ENCODE results near the gene ZNF236. TPM values are rescaled to one million over a fixed set of nuclear protein-coding genes. Genes with fewer than 3 reads are reported as not detected.

Gene ZNF236
- polyA plus RNA-seq, 3 donors, result 1.7 to 6.5 (median 2.4) TPM

DNA sequence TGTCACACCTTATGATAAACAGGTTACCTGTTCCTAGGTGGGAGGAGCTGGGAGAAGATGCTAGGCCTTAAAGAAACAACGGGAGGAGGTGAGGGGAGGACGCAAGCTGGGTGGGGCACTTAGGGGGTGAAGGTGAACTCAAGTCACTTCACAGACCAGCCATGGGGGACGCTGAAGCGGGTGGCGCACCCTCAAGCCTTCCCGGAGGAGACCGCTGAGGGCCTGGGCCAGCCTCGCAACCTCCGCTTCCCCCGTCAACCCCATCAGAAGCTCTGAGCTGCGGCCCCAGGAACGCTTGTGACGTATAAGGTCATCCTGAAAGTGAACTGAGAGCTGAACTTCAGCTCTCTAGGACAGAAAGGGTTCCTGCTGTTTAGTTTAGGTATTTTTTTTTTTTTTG is 176.7 kb downstream of the ZNF236 start:
- peaks cover 11 to 17% of the 10 kb centered on the region in 2 donors for H3K4me1 ChIP-seq (ENCODE audit: control insufficient read depth in 1 of 2, insufficient read depth in 2 of 2, low read length in 2 of 2)
- H3K27me3 ChIP-seq (ENCODE audit: control insufficient read depth in 2 of 2, insufficient read depth in 2 of 2, low read length in 2 of 2), result no peaks in the 10 kb centered on the region
- no peaks in the 10 kb centered on the region for H3K9me3 ChIP-seq (replicated peaks in 1 of 2; ENCODE audit: control insufficient read depth in 1 of 2, insufficient read depth in 1 of 2, low read length in 2 of 2)
- H3K36me3 ChIP-seq (replicated peaks in 1 of 2; ENCODE audit: control insufficient read depth in 1 of 2, insufficient read depth in 2 of 2, low read length in 2 of 2), result no peaks in the 10 kb centered on the region
- Mint-ChIP-seq H3K4me1 (peaks cover 13% of the 10 kb centered on the region), H3K36me3 (peaks cover 0 to 3% of the 10 kb centered on the region in 2 donors), H3K9me3 (no peaks in the 10 kb centered on the region), H3K4me3 (no peak overlapping the region), H3K27ac (peak overlapping the region in 1 of 7 donors; percentile 41), H3K27me3 (ENCODE audit: low read depth in 3 of 3) (no peaks in the 10 kb centered on the region)
- no peaks in the 10 kb centered on the region for H4K20me1 ChIP-seq (ENCODE audit: insufficient read depth, low read length)
- H3K9ac ChIP-seq (ENCODE audit: insufficient read depth, low read length, poor library complexity, severe bottlenecking), result no peak overlapping the region
- no peak for DNase-seq
- 99% methylated on average over 10 of the region's 13 CpGs for WGBS (ENCODE audit: insufficient coverage)
- TF ChIP-seq, protein P1, sequence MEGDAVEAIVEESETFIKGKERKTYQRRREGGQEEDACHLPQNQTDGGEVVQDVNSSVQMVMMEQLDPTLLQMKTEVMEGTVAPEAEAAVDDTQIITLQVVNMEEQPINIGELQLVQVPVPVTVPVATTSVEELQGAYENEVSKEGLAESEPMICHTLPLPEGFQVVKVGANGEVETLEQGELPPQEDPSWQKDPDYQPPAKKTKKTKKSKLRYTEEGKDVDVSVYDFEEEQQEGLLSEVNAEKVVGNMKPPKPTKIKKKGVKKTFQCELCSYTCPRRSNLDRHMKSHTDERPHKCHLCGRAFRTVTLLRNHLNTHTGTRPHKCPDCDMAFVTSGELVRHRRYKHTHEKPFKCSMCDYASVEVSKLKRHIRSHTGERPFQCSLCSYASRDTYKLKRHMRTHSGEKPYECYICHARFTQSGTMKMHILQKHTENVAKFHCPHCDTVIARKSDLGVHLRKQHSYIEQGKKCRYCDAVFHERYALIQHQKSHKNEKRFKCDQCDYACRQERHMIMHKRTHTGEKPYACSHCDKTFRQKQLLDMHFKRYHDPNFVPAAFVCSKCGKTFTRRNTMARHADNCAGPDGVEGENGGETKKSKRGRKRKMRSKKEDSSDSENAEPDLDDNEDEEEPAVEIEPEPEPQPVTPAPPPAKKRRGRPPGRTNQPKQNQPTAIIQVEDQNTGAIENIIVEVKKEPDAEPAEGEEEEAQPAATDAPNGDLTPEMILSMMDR (IDR thresholded peaks at IDR 0.05), result no peak
- intact Hi-C loops (cut with micrococcal nuclease), result no loop called here
- H3K4me2 ChIP-seq (replicated peaks; ENCODE audit: extremely low read depth, low read length, poor library complexity, severe bottlenecking), result no peak overlapping the region
- H3K4me3 ChIP-seq (replicated peaks in 1 of 3; ENCODE audit: low read depth in 2 of 3, low read length in 3 of 3), result no peak overlapping the region
- H3K27ac ChIP-seq (ENCODE audit: low read depth in 1 of 2, low read length in 2 of 2), result no peak overlapping the region
- H3K79me2 ChIP-seq (ENCODE audit: insufficient read depth, low read length), result no peaks in the 10 kb centered on the region
- no peak overlapping the region for H2AFZ ChIP-seq (ENCODE audit: insufficient read depth, low read depth, low read length, poor library complexity, severe bottlenecking)

DNA sequence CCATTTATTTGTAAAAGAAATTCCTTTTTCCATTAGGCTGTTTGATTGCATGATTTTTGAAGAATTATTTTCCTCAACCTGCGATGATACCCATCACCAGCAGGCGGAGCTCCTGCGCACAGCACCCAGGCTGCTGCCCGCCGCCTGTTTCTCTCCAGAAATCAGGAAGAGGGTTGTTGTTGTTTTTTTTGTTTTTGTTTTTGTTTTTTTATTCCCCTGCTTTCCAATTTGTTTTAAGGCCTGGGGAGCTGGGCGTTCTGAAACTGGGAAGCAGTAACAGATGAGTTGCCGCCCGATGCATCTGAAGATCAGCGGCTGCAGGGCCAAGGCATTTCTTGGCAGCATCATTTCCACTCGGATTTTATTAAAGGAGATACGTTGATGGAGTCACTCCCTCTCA is 178.2 kb downstream of the ZNF236 start:
- no CpG with 5 or more reads among the region's 11 CpGs for WGBS (ENCODE audit: insufficient coverage)
- H3K27ac Mint-ChIP-seq, result peak overlapping the region in 4 of 7 donors; percentile 24 to 68 (median 44)
- H3K4me3 Mint-ChIP-seq, result peak overlapping the region in 1 of 2 donors; percentile 35
- Histone ChIP-seq H2AFZ (ENCODE audit: insufficient read depth, low read depth, low read length, poor library complexity, severe bottlenecking) (no peak overlapping the region), H3K36me3 (replicated peaks in 1 of 2; ENCODE audit: control insufficient read depth in 1 of 2, insufficient read depth in 2 of 2, low read length in 2 of 2) (no peaks in the 10 kb centered on the region), H3K4me3 (replicated peaks in 1 of 3; ENCODE audit: low read depth in 2 of 3, low read length in 3 of 3) (no peak overlapping the region), H3K27me3 (ENCODE audit: control insufficient read depth in 2 of 2, insufficient read depth in 2 of 2, low read length in 2 of 2) (no peaks in the 10 kb centered on the region), H3K9ac (ENCODE audit: insufficient read depth, low read length, poor library complexity, severe bottlenecking) (no peak overlapping the region), H3K27ac (ENCODE audit: low read depth in 1 of 2, low read length in 2 of 2) (no peak overlapping the region), H3K4me1 (ENCODE audit: control insufficient read depth in 1 of 2, insufficient read depth in 2 of 2, low read length in 2 of 2) (peaks cover 26 to 31% of the 10 kb centered on the region in 2 donors), H3K79me2 (ENCODE audit: insufficient read depth, low read length) (peaks cover 4% of the 10 kb centered on the region), H3K9me3 (replicated peaks in 1 of 2; ENCODE audit: control insufficient read depth in 1 of 2, insufficient read depth in 1 of 2, low read length in 2 of 2) (no peaks in the 10 kb centered on the region), H3K4me2 (replicated peaks; ENCODE audit: extremely low read depth, low read length, poor library complexity, severe bottlenecking) (peak overlapping the region; percentile 17), H4K20me1 (ENCODE audit: insufficient read depth, low read length) (no peaks in the 10 kb centered on the region)
- DNase-seq, result peak; percentile 54 to 73 (median 67)
- intact Hi-C loops (cut with micrococcal nuclease), result loop anchor here (5.0 to 10.0 kb wide), 3 partner anchors 104 to 212 kb away; no protein-coding TSS in a partner anchor
- TF ChIP-seq, protein P1 (IDR thresholded peaks at IDR 0.05), result peak; percentile 97
- H3K9me3 Mint-ChIP-seq, result no peaks in the 10 kb centered on the region
- H3K36me3 Mint-ChIP-seq, result peaks cover 0 to 3% of the 10 kb centered on the region in 2 donors
- H3K27me3 Mint-ChIP-seq (ENCODE audit: low read depth in 3 of 3), result no peaks in the 10 kb centered on the region
- H3K4me1 Mint-ChIP-seq, result peaks cover 27% of the 10 kb centered on the region
